Chondrocyte (in vitro differentiated cells): ENCODE data around the gene MRPL32. TPM values are rescaled to one million over a fixed set of nuclear protein-coding genes. Genes with fewer than 3 reads are reported as not detected.

ENCODE experiments used
- DNase-seq: peaks from one replicate; pipeline ENCODE4 v3.0.0; 2021; ENCODE audit warnings: mixed read lengths, low spot score
- H3K27ac Mint-ChIP-seq: one replicate; pipeline ENCODE4 v1.8.0; 2021; ENCODE audit warnings: mild to moderate bottlenecking, moderate library complexity, mixed read lengths; ENCODE audit not compliant: unreplicated experiment
- H3K27me3 Mint-ChIP-seq: 2 replicates; pipeline ENCODE4 v1.8.0; 2021; ENCODE audit warnings: low read depth, mixed read lengths
- H3K36me3 Mint-ChIP-seq: 2 replicates; pipeline ENCODE4 v1.8.0; 2021; ENCODE audit warnings: low read depth, mixed read lengths
- H3K4me1 Mint-ChIP-seq: 2 replicates; pipeline ENCODE4 v1.8.0; 2021; ENCODE audit warnings: low read depth, mild to moderate bottlenecking, mixed read lengths
- H3K4me3 Mint-ChIP-seq: one replicate; pipeline ENCODE4 v1.8.0; 2021; ENCODE audit warnings: mild to moderate bottlenecking, moderate library complexity, mixed read lengths; ENCODE audit not compliant: unreplicated experiment
- H3K9me3 Mint-ChIP-seq: 2 replicates; pipeline ENCODE4 v1.8.0; 2021; ENCODE audit warnings: low read depth, mixed read lengths
- CTCF ChIP-seq: fragments of 200-600 bp; sonication (generic); IDR thresholded peaks from 2 replicates; pipeline ENCODE4 v1.5.0; 2021; ENCODE audit warnings: antibody characterized with exemption, mild to moderate bottlenecking, moderate library complexity
- total RNA-seq: library from RNA; stranded (reverse); gene quantifications from 3 replicates; pipeline ENCODE4 v1.2.1, GENCODE V29; 2021

Gene MRPL32
- total RNA-seq, 1 donor from 2014 or later: 35.9 TPM

DNA sequence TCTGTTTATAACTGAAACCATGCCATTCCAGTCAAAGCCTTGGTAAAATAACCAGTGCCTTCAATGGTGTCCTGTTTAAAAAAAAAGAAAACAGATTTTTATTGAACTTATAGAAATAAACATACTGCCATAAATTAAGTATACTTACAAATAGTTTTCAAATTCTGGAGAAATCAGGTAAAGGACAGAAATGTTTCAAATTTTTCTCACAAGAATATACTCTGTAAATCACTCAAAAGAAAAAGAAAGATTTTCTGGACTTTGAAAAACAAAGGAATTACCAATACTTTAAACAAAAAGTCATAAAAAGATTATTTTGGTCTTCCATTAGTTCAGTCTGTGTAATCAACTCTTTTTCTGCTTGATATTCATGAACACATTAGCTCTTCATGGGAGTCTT lies 23.9 kb downstream of the MRPL32 start:
- Mint-ChIP-seq H3K4me3 (no peak overlapping the region), H3K27me3 (peaks cover 2% of the 10 kb centered on the region), H3K27ac (no peak overlapping the region), H3K9me3 (no peaks in the 10 kb centered on the region), H3K36me3 (no peaks in the 10 kb centered on the region), H3K4me1 (no peaks in the 10 kb centered on the region)
- TF ChIP-seq CTCF: no peak
- no peak for DNase-seq

- H3K4me1 Mint-ChIP-seq: no peaks in the 10 kb centered on the region
- H3K4me3 Mint-ChIP-seq: no peak overlapping the region
- DNase-seq: no peak
- H3K27ac Mint-ChIP-seq: no peak overlapping the region
- no peaks in the 10 kb centered on the region for H3K36me3 Mint-ChIP-seq
- peaks cover 2% of the 10 kb centered on the region for H3K27me3 Mint-ChIP-seq
- no peak for TF ChIP-seq CTCF
- H3K9me3 Mint-ChIP-seq: no peaks in the 10 kb centered on the region
These were observed 27.4 kb downstream of the MRPL32 start for GRCh38 chr7:42959549-42959948.

DNA sequence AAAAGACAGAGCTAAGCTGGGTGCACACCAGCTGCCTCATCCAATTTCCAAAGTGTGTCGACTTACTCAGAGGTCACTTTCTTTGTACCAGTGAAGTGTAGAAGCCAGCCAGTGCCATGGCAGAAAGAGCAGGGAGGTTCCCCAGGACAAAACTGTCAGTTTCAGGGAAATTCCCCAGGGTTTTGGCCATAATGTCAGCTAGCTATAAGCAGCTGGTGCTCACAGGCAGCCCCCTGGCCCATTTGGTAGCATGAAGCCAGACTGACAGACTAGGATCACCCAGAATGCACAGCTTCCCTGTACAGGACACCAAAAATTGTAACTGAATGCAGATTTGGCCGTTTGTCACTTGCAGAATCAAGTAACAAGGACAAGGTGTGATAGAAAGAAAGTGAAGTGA lies 28.6 kb downstream of the MRPL32 start:
- peaks cover 2% of the 10 kb centered on the region for H3K27me3 Mint-ChIP-seq
- no peaks in the 10 kb centered on the region for H3K9me3 Mint-ChIP-seq
- no peak overlapping the region for H3K27ac Mint-ChIP-seq
- H3K4me3 Mint-ChIP-seq: no peak overlapping the region
- no peak for TF ChIP-seq CTCF
- no peaks in the 10 kb centered on the region for H3K4me1 Mint-ChIP-seq
- H3K36me3 Mint-ChIP-seq: no peaks in the 10 kb centered on the region
- no peak for DNase-seq

DNA sequence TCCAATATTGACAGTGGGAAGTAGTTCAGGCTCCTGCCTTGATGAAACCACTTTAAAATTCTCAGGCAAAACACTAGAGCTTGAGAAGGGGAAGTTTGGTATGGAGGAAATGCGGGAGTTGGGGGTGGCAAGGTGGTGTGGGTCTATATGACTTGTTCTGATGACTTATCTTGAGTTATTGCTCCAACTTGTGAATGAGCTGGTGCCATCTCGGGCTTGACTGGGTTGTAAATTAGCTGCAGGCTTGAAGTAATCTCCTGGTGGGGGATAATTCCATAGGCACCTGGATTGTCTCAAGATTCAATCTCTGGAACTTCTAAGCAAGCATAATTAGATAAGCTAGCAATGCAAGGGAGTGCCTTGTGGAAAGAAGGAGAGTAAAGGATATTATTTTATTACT lies 29.0 kb downstream of the MRPL32 start:
- H3K4me1 Mint-ChIP-seq: no peaks in the 10 kb centered on the region
- no peak for TF ChIP-seq CTCF
- no peak for DNase-seq
- no peak overlapping the region for H3K4me3 Mint-ChIP-seq
- no peaks in the 10 kb centered on the region for H3K36me3 Mint-ChIP-seq
- peaks cover 2% of the 10 kb centered on the region for H3K27me3 Mint-ChIP-seq
- no peaks in the 10 kb centered on the region for H3K9me3 Mint-ChIP-seq
- H3K27ac Mint-ChIP-seq: no peak overlapping the region

DNA sequence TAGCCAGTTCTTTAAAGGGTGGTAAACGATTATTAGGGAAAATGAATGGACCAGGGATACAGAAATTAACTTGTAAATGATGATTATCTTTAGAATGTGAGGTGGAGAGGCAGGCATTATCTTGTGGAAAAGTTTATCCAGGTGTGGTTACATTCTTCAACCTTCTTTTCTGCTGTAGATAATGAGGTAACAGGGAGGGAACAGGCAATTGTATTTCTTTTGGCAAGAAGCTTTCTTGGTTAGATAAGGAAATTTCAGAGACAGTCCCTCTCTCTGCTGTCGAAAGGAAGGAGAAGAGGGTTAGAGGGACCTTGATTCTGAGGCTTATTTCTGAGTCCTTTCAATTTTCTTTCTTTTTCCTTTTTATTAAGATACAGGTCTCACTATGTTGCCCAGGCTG lies 32.1 kb downstream of the MRPL32 start:
- Mint-ChIP-seq H3K4me1 (no peaks in the 10 kb centered on the region), H3K27me3 (peaks cover 2% of the 10 kb centered on the region), H3K36me3 (no peaks in the 10 kb centered on the region), H3K27ac (no peak overlapping the region), H3K4me3 (no peak overlapping the region), H3K9me3 (no peaks in the 10 kb centered on the region)
- DNase-seq: no peak
- no peak for TF ChIP-seq CTCF
